HG02759 (cell line): Measurements from ENCODE around the gene LRFN4.

Experiments
- ATAC-seq: cut with Tn5 transposase; IDR thresholded peaks from one replicate; pipeline ENCODE4 v1.9.1; 2021; ENCODE audit warnings: mild to moderate bottlenecking, moderate library complexity; ENCODE audit not compliant: unreplicated experiment

The LRFN4 gene

DNA sequence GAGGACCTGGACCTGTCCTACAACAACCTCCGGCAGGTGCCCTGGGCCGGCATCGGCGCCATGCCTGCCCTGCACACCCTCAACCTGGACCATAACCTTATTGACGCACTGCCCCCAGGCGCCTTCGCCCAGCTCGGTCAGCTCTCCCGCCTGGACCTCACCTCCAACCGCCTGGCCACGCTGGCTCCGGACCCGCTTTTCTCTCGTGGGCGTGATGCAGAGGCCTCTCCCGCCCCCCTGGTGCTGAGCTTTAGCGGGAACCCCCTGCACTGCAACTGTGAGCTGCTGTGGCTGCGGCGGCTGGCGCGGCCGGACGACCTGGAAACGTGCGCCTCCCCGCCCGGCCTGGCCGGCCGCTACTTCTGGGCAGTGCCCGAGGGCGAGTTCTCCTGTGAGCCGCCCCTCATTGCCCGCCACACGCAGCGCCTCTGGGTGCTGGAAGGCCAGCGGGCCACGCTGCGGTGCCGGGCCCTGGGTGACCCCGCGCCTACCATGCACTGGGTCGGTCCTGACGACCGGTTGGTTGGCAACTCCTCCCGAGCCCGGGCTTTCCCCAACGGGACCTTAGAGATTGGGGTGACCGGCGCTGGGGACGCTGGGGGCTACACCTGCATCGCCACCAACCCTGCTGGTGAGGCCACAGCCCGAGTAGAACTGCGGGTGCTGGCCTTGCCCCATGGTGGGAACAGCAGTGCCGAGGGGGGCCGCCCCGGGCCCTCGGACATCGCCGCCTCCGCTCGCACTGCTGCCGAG is 1.5 kb downstream of the LRFN4 start:
- no peak for ATAC-seq

GRCh38 chr11:66858939-66859685 is 2.2 kb downstream of the LRFN4 start:
- ATAC-seq: no peak

GRCh38 chr11:66859686-66860448 is 3.0 kb downstream of the LRFN4 start:
- ATAC-seq: no peak

DNA sequence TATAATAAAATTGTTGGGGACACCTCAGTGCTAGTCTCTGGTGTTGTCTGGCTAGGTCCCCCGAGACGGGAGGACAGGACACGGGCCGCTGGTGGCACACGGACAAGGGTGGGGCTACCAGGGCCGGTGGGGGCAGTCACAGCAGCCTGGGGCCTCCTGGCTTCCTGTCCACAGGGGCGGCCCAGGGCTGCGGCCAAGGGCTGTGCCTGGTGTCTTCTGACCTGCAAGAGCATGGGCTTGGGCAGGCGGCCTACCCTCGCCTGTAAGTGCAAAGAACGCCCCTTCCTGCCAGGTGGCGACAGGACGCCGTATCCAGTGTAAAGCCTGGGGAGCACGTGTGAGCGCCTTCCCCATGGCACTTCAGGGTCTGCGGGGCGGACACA is 3.6 kb downstream of the LRFN4 start:
- no peak for ATAC-seq

GRCh38 chr11:66861038-66861773 is 4.3 kb downstream of the LRFN4 start:
- ATAC-seq: no peak

GRCh38 chr11:66861774-66862558 is 5.1 kb downstream of the LRFN4 start:
- ATAC-seq: no peak

DNA sequence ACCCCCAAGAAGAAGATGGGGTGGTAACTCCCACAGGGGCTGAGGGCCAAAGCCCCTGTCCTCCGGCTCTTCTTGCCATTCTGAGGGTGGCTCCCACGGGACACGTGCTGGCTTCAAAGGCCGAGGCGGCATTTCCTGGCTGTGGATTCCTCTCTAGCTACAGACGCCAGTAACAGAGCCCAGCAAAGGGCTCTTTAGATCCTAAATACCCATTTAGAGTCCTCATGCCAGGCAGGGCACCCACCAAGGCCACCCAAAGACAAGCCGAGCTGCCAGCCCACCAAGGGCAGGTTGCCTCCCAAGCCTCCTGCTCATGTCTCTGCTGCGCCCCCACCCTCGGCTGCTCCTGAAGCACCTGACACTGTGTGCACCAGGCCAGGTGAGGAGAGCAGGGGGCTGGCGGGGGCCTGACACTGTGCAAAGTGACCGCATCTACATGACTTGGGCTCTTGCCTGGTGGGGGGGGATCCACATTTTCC is 5.7 kb downstream of the LRFN4 start:
- ATAC-seq: no peak

DNA sequence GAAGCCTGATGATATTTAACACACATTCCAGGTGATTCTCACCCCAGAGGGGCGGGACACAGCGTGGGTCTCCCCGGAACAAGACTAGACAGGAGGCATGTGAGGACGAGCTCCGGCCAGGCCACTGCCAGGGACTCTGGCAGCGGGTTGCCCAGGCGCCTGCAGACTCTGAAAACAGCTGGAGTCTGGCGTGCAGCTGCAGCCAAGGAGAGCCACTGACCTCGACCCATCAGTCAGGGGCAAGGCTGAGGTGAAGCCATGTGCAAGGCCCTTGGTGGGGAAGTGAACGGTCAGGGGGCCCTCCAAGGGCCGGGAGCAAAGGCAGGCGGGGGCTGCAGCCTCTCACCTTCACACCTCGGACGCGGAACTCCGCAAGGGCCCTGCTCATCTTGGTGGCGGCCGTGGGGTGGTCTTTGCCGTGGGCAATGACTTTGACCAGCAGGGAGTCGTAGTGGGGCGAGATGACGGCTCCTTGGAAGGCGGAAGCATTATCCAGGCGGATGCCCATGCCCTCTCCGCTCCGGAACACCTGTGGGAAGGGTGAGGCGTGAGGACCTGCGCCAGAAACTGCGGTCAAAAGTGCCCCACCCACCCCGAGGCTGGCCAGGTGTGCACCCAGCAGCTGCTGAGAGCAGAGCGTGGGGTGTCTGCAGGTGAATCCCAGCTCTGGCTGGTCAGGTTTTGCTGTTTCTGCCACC is 6.7 kb downstream of the LRFN4 start:
- no peak for ATAC-seq

GRCh38 chr11:66864172-66864901 is 7.5 kb downstream of the LRFN4 start:
- no peak for ATAC-seq

GRCh38 chr11:66864924-66865697 is 8.2 kb downstream of the LRFN4 start:
- no peak for ATAC-seq

DNA sequence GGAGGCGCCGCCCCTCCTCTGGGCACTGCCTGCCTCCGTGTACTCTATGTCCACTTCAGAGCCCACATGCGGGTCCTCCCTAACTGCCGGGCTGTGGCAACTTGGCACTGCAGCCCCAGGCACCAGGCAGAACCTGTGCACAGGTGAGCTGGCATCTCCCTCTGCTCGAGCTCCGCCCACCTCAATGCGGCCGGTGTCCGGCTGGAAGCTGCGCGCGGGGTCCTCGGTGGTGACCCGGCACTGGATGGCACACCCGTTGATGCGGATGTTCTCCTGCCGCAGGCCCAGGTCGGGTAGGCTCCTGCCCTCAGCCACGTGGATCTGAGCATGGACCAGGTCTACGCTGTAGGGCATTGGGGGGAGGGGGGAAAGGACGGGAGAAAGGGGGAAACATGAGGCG is 9.1 kb downstream of the LRFN4 start:
- ATAC-seq: no peak

DNA sequence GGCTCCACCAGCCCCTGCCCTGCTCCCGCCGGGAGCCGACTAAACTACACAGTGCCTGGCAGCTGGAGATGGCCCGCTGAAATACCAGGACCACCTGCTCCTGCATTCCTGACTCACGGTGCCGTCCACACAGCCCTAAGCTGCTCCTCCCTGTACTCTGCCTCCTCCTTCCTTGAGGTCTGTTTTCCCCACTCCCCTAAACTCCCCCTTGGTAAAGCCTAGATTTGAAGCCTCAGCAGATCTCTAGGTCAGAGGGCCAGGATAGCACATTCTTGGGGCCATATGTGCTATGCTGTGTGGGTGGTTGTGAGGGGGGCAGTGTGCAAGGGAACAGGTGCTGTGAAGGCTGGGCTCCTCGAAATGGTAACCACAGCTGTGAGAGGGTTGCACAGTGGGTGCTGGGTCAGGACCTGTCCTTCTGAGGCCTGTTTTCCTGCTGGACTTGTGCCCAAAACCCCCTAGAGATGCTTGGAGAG is 9.7 kb downstream of the LRFN4 start:
- no peak for ATAC-seq

DNA sequence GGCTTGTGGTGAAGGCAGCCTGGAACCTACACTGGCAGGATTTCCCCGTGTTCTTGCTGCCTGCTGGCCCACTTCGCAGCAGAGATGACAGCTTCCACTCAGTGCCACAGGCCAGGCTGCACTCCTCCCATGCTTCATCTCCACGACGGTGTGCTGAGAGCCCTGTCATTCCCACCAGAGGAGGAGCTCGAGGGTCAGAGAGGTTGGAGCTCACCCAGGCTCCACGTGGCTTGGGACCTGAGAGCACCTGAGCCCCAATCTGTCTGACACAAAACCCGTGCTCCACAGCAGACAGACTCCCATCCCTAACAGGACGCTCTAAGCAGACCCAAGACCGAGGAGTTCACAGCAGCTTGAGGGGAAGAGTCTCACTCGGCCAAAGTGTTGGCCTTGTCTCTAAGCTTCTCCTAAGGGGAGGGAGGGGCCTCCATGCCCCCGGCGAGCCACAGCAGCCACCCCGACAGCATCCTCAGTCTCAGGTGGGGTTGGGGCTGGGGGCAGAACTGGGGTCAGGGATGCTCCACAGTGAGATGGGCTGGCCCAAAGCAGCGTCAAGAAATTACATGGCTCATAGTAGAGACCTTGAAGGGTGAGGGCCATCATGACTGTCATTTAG is 10.7 kb downstream of the LRFN4 start:
- ATAC-seq: no peak

DNA sequence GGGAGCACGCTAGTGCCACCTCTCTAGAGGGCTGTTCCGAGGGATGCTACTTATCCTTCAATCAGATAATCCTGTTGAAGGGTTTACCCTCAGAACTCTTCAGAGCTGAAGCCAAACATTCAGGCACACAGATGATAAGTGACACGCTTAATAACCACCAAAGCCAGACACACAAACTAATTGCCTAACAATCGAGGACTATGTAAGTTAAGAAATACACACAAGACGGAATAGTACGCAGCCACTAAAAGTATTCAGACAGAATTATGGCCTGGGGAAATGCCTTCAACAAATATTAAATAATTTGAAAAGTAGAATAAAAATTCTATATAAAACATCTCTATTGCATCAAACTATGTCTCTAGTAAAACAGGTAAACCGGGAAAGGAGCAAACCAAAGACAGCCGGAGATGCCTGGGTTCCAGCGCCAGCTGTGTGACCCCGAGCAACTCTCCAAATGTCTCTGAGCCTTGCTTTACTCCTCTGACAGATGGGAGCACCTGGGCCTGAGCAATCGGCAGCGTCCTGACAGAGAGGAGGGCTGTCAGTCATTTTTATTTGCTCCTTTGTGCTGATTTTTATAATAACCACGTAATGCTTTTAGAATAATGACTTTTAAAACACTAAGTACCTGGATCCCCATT is 11.3 kb downstream of the LRFN4 start:
- ATAC-seq: no peak

DNA sequence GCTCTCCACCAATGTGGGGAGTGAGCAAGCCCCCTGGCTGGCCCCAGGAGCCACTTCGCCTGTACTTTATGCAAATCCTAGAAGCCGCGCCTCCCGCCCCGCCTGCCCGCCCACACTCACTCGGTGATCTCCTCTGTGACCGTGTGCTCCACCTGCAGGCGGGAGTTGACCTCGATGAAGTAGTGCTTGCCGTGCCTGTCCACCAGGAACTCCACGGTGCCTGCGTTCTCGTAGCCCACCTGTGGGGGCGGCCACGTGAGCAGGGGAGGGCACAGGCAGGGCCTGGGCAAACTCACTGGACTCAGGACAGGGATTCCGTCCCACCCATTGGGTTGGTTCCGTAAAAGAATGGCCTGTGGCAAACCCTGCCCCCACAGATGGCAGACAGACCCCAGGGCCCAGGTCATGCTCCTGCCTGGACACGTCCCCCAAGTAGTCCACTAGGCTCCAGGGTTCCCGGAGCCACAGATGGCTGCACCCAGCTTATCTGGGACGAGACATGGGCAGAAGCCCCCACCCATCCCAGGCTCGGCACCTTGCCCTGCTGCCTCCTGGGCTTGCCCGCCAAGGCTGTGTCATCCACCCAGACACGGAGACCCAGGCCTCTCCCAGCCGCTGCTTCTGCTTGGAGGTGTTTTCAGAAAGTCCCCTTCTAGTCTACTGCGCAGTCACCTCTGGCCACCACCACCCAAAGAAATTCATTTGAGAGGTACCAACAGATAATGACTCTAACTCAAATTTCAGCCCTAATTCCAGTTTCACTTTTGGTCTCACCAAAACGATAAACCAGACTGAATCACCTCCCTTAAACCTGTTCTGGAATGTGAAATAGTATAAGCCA is 12.1 kb downstream of the LRFN4 start:
- peak; percentile 89 for ATAC-seq

DNA sequence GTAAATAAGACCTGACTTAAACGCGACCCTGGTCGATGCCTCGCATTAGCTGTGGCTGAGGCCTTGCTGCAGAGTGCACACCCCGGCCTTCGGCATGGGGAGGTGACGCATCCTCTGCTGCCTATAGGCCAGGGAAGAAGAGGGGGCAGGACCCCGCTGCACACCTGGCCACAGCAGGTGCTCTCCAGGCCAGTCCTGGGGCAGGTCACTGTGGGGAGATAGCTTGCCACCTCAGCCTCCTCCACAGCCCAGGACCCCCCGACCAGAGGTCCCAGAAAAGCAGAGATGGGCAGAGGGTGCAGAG is 12.7 kb downstream of the LRFN4 start:
- no peak for ATAC-seq
